ENCODE results near the gene RTN4RL1.

- TF ChIP-seq CTCF (IDR thresholded peaks at IDR 0.05; ENCODE audit: low read depth, low read length, poor library complexity, severe bottlenecking), result no peak
- no peak for TF ChIP-seq EZH2phosphoT487 (IDR thresholded peaks at IDR 0.05; ENCODE audit: borderline replicate concordance, low read length)
These were observed 88.4 kb downstream of the RTN4RL1 start for GRCh38 chr17:1936766-1937165.
